Measurements from ENCODE around the gene LHX6.

LHX6 gene

GRCh38 chr9:122158202-122158601 is 70.6 kb downstream of the LHX6 start:
- Mint-ChIP-seq H3K4me1 (peaks cover 35% of the 10 kb centered on the region), H3K27ac (peak overlapping the region in 1 of 3 experiments; percentile 2), H3K27me3 (ENCODE audit: low read depth) (peaks cover 6% of the 10 kb centered on the region), H3K4me3 (peak overlapping the region; percentile 39 to 73 (median 70)), H3K9me3 (peaks cover 9% of the 10 kb centered on the region), H3K36me3 (ENCODE audit: low read depth) (no peaks in the 10 kb centered on the region)
- TF ChIP-seq CTCF (IDR thresholded peaks at IDR 0.05; ENCODE audit: unreplicated experiment in 3 of 3) = peak; percentile 28 to 50 (median 49)

- Mint-ChIP-seq H3K4me3 (no peak overlapping the region), H3K9me3 (no peaks in the 10 kb centered on the region), H3K27me3 (ENCODE audit: low read depth) (no peaks in the 10 kb centered on the region), H3K27ac (no peak overlapping the region), H3K36me3 (ENCODE audit: low read depth) (peaks cover 5% of the 10 kb centered on the region), H3K4me1 (peaks cover 35% of the 10 kb centered on the region)
- TF ChIP-seq CTCF (IDR thresholded peaks at IDR 0.05; ENCODE audit: unreplicated experiment in 3 of 3) = no peak
These were observed 73.0 kb downstream of the LHX6 start for GRCh38 chr9:122155796-122156195.

Measured in nephron (organoid).